GM19240 (cell line): ENCODE data around the gene WRAP73.
A peak's percentile ranks its signal among the peaks of the same experiment; 100 is the strongest.

ENCODE experiments used
- DNase-seq: peaks from one replicate; pipeline ENCODE4 v3.0.0; 2011; ENCODE audit warnings: low spot score; ENCODE audit not compliant: insufficient read length

Gene WRAP73

DNA sequence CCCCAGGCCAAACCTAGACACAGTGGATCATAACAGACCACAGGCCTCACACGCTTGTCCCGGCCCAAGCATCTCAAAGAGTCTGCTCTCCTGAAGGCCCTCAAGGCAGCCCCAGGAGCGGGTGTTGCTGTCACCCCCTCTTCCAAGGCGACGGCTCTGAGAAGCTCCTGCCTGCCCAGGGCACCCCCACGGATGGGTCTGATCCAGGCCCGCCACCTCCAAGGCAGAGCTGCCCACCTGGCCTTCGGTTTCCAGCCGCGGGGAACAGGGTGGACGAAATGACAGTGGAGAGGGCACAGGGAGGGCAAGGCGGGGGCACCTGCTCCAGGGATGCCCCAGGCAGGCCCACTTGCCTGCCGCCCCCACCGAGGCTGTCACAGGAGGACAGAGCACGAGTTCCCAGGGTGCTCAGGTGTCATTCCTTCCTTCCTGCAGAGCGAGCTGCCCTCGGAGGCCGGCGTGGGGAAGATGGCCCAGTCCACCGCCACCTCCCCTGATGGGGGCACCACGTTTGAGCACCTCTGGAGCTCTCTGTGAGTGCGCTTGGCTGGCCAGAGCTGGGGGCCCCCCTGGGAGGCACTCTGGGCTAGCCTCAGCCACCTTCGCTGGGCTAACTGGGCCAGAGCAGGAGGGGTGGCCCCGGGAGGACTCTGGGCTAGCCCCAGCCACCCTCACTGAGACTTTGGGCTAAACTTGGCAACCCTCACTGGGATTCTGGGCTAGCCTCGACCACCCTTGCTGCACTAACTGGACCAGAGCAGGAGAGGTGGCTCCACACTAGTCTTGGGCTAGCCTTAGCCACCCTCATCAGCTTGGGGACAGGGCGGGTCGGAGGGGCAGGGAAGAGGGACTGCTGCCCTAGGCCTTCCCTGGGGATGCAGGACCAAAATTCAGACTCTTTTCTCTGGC is 32.2 kb upstream of the WRAP73 start:
- no peak for DNase-seq

DNA sequence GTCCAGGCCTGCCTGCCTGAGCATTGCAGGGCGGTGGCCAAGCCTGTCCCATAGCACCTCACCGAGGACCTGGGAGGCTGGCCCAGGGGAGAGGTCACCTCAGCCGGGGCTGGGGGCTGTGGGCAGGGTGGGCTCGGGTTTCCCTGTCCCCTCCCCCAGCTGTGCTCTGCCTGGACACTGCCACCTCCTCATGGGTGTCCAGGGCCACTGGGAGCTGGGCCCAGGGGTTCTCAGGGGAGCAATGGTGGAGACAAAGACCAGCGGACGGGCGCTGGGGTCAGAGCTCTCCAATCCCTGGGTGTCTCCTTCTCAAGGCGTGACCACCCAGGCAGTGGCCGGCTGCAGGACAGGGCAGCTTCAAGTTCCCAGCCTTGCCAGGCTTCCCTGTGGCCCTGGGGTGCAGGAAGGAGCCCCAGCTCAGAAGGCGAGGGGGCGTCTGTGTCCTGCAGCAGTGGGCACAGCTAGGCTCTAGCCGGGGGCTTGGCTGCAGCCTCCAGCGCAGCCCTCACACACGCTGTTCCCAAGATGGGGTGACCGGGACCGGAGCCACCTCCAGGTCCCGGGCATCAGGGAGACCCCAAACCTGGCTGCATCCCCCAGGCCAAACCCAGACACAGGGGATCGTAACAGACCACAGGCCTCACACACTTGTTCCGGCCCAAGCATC is 31.5 kb upstream of the WRAP73 start:
- no peak for DNase-seq

DNA sequence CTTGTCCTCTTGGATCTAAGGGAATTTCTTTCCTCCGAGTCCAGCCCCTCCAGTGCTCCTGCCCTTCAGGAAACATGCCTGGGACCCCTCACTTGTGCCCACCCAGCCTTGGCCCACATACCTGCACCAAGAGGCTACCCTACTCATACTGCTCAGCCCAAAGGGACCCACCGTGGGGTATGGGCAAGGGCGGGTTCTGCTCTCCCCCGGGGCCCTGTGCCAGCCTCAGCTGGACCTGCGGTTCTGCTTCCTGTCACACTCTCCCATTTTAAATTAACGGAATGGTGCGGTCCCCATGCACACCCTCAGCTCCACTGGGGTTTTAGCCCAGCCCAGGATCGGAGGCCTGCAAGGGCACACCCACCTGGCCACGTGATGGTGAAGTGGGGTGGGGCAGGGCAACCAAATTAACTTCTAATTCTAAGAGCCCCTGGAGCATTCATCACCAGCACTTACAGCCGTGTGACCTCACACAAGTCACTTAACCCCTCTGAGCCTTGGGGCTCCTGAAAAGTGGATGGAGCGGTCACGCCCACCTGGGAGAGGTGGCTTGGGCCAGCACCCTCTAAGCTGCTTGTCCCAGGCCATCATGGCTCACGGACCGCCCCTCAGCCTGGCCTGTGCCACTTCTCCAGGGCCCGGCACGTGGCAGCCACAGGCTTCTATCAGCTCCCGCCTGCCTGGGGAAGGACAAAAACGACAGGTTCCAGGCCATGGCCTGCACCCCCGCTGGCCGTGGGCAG is 30.8 kb upstream of the WRAP73 start:
- no peak for DNase-seq

DNA sequence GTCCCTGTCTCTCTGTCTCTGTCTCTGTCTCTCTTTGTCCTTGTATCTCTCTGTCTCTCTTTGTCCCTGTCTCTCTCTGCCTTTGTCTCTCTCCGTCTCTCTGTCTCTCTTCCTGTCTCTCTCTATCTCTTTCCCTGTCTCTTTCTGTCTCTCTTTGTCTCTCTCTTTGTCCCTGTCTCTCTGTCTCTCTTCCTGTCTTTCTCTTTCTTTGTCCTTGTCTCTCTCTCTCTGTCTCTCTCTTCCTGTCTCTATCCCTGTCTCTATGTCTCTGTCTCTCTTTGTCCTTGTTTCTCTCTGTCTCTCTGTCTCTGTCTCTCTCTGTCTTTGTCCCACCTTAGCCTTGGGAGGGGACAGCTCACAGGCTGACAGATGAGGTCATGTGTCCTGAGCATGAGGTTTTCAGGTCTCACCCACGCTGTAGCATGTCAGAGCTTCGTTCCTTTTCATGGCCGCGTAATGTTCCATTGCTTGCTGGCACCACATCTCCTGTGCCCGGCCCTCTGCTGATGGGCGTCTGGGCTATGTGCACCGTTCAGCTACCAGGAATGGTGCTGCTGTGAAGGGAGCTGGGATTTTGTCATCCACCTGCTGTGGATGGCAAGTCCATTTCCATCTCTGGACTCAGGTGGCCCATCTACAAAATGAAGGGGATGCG is 30.0 kb upstream of the WRAP73 start:
- no peak for DNase-seq

DNA sequence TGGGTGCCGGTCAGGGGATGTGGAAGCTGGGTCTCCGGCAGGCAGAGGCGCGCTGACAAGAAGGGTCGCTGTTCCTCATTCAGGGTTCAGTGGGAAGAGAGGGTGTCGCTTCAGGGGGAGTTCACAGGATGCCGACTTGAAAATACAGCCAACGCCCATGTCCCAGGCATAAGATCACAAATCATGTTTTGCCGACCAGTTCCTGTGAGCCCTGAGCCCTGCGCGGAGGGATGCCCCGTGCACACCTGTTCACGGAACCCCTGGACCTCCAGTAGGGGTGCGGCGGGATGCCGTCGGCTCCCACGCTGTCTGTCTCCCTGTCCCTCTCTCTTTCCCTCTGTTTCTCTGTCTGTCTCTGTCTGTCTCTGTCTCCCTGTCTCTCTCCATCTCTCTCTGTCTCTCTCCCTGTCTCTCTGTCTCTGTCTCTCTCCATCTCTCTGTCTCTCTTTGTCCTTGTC is 29.2 kb upstream of the WRAP73 start:
- DNase-seq: no peak

DNA sequence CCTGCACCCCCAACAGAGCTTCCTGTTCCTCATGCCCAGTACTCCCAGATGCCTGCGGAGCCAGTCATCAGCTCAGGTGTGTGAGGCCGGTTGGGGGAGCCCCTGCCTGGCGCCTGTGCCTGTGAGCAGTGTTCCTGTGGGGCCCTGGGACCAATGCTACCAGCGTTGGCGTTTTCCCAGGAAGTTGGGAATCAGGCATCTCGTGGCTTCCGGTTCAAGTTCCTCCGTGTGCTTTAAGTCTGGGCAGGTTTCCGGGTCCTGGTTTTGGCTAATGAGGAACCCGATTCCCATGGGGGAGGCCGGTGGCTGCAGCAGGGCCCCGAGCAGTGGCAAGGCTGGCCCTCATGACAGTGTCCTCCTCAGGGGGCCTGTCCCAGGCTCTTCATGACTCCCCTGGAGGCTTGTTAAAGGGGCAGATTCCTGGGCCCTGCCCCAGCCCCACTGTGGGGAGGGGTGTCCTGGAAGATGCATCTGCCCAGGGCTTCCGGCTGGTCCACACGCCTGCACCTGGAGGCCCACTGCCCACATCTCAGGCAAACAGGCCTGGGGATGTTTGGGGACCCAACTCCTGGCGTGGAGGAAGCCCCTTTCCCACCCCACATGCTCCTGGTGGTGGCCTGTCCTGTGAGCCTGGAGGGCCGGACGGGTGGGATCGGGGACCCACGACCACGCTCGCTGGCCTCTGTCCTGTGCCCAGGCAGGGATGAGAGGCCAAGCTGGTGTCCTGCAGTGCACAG is 28.6 kb upstream of the WRAP73 start:
- no peak for DNase-seq

DNA sequence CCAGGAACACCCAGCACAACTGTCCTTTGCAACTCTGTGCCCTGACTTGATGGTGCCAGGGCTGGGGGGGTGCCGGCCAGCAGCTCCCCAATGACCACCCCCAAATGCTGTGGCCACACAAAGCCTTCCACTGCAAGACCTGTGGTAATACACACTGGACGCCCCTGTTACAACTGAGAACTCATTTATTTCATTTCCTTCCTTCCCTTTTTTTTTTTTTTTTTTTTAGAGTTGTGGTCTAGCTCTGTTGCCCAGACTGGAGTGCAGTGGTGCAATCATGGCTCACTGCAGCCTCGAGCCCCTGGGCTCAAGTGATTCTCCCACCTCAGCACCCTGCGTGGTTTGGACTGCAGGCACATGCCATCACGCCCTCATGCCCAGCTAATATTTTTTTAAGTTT is 27.6 kb upstream of the WRAP73 start:
- DNase-seq: no peak

DNA sequence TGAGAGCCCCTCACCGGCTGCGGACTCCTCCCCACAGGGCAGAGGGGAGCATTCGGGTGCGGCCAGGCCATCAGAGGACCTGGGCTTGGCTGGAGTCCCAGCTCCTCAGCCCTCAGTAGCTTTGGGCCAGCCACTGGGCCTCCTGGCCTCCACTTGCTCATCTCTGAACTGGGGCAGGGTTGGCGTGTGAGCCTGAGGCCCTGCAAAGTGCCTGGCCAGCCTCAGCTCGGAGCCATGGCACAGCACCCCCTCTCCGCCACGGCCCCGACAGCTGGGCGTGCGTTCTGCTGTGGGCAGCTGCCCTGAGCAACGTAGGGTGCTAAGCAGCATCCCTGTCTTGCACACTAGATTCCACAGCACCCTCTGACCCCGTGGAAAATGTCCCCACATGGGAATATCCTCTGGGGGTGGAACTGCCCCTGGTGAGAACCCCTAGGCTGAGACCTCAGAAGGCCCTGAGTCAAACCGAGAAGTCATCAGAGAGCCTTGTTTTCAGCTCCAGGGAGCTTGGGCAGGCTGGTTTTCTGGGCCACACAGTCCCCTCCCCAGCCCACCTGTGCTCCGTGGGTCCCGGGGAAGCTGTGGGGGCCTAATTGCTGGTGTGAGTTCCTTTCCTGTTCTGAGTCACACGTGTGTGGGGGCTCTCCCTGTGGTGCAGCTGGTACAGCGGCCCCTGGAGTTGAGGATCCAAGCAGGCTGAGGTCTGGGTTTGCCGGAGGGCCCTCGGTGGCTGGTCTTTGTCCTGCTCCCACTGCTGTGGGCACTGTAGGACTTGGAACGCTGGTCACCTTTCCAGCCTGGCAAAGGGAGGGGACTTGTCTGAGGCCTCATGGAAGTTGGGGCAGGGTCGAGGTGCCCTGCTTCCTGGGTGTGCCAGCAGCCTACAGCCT is 26.9 kb upstream of the WRAP73 start:
- peak; percentile 67 for DNase-seq

DNA sequence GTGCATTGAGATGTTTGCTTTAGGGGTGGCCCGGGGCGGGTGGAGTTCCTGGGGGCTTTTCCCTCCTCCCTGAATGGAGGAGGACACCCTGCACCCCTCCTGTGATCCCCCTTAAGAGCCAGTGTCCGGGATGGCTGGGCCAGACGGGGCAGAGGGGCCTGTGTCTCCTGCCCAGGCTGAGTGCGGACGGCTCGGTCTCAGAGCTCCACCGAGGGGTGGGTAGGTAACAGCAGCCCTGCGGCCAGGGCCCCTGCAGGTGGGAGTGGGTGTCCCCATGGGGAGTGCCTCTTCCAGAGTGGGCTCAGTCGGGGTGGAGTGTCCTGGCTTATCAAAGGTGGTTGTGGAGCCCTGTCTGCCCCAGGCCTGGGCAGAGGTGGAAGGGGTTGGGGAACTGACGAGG is 25.5 kb upstream of the WRAP73 start:
- no peak for DNase-seq

DNA sequence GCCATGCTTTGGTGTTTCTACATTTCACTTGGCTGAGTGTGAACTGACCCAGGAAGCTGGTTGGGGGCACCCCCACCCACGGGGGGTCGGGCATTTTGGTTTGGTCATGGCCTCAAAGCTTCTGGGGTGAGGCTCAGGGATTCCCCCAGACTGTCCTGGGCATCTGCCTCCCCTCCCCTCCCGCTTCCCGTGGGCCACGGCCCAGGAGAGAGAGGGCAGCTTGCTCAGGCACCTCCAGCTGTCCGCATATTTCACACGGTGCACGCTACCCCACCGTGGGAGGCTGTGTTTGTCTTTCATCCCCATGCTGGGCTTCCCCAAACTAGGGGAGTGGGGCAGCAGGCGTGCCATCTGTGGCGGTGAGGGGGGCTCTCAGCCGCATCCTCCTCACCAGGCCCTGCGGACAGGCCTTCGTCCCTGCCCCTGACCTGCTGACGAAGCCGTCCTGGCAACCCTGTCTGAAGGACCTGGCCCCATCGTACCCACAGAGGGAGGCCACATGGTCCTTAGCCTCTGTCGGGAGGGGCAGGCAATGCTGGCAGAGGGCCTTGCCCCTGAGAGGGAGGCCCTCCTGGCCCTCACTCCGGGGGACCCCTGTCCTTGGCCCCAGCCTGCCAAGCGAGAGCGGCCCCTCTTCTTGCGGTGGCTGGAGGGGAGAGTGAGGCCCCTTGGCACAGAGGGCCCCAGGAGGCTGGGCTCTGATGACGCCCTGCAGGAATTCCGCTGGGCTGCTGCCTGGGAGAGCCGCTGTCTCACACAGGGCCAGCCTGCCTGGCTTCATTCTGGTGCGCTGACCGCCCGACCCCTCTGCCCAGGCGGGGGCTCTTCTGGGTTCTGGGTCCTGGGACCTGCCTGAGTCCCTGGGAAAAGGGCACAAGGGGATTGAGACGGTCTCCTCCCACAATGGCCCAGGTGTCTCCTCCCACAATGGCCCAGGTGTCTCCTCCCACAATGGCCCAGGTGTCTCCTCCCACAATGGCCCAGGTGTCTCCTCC is 24.5 kb upstream of the WRAP73 start:
- DNase-seq: no peak

DNA sequence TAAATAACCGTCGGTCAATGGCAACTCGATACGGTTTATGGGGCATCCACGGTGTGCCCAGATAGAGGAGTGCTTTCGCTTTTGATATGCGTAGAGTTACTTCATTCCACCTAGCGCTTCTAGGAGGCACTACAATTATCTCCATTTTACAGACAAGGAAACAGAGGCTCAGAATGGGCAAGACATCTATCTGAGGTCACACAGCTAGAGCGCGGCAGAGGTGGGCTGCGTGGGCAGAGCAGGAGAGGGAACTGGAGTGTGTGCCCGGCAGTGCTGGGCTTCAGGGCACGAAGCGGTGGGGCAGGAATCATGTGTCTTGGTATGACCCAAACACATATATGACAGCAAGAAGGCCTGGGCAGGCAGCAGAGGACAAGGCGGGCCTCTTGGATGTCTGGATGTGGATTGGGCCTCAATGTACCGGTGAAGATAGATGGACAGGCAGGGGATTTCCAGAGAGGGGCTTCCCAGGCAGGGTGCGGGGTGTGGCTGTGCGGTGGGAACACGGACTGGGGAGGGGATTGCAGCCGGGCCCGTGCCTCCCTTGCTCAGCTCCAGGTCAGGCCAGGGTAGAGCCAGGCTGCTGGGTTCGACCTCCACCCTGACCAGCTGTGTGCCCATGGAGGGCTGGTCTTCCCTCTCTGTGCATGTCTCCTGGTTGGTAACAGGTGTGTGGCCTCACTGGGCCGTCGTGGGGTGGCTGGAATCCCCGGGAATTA is 23.6 kb upstream of the WRAP73 start:
- no peak for DNase-seq

DNA sequence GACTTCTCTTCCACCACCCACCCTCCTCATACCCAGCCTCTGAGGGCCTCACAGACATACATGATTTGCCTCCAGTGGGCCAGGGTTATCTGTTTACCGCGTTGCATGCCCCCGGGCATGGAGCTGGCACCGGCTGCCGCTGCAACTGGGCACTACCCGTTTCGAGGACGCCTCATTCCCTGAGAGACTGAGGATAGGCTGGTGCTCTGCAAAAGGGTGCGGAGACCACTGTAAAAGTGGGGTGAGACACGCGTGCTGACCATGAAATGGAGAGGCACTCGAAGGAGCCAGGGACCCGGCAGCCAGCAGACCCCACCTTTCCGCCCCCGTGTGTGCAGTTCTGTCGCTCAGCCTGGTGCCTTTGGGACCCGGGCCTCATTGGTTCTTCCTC is 23.1 kb upstream of the WRAP73 start:
- DNase-seq: no peak

DNA sequence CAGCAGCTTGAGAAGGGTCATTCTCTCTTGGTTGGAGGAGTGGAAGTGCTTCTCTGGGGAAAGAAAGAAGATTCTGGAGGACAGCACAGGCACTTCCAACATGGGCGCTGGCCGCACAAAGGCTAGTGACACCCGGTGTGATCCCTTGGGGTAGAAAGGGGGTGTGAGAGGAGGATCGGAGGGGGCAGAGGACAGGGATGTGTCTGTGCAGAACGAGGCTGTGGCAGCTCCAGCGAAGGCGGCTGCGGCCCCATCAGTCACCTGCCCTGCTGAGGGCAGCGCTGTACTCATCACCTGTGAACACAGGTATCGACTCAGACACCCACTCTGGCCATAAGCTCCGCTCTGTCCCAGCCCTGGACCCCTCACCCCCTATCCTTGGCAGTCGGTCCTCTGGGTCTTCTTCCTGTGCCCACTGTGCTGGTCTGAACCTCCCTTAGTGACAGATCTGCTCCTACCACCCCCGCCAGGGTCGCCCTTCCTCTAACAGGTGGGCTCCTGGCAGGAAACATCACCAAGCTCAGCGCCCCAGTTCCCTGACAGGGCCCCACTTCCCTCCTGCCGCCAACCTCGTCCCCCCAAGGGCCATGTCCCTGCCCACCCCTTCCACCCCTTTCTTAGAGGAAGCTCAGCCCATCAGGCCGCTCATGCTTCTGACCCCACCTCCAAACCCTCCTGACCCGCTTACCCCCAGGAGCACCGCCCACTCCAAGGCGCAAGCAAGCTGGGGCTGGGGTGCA is 22.5 kb upstream of the WRAP73 start:
- no peak for DNase-seq

DNA sequence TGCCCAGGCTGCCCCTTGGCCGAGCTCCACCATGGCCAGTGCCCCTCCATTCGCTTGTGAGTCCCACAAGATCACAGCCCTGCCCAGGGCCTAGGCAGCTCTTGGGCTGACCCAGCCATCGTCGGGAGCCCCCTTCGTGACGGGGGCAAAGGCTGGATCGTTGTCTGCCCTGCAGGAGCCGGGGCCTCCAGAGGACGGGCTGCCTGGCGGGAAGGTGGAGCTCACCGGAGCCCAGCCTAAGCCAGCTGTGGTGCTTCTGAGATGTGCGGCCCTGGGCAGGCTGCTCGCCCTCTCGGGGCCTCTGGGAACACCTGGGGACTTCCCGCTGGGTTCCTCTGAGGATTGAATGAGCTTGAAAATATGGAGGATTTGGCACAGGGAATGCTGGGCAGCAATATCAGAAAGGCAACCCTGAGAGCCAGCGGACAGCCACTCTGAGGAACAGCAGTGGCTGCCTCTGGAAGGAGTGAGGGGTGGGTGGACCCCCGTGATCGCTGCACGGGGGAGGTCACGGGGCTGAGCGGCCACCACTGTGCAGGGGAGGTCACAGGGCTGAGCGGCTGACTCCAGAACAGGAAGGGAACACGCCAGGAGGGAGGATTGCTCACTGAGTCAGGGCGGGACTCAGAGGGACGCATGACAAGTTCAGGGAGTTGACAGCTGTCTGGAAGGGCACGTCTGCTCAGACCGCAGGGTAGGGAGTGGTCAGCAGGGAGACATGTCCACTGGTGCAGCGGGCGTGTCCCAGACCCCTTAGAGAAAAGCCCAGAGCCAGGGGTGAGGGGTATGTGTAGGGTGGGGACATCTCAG is 21.7 kb upstream of the WRAP73 start:
- no peak for DNase-seq

DNA sequence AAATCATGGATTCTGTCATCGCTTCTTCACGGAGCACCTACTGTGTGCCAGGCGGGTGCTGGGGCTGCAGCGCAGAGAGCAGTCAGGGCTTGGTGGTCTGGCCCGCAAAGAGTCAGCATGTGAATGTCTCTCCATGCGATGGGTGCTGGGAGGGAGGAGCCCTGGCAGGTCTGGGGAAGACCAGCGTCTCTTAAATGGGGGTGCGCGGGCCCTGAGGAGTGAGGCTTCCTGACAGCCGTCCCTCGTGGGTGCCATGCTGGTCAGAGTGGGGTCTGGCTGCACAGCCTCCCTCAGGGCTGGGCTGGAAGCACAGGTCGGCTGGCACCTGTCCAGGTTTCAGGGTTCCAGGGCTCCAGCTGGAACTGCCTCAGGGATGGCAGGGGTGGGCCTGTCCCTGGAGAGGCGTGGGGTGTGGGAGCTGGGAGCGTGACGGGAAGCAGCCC is 20.9 kb upstream of the WRAP73 start:
- DNase-seq: no peak

DNA sequence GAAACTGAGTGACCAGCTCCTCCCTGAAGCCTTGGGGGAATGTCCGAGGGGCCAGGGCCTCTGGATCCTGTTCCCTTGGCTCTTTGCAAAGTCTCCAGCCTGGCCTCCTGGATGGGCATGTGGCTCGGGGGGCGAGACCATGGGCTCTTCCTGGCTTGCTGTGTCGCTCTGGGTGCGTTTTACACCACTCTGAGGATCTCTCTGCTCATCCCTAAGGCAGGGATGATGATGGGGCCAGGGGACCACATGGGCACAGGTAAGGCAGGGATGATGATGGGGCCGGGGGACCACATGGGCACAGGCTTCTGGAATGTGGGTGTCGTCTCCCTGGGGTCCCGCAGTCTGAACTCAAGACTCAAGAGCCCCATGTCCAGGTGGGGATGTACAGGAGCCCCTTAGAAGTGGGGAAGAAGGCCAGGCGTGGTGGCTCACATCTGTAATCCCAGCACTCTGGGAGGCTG is 20.1 kb upstream of the WRAP73 start:
- no peak for DNase-seq
